Measurements from ENCODE around the gene HNRNPK. TPM values are rescaled to one million over a fixed set of nuclear protein-coding genes. Genes with fewer than 3 reads are reported as not detected.
A peak's percentile ranks its signal among the peaks of the same experiment; 100 is the strongest.

Gene HNRNPK
- total RNA-seq, 4 donors from 2014 or later, result 398 to 596 (median 550) TPM

- Histone ChIP-seq H3K27me3 (no peaks in the 10 kb centered on the region), H3K36me3 (peaks cover 0 to 6% (median 0%) of the 10 kb centered on the region in 4 donors), H3K4me3 (peak within 1 kb of the TSS; percentile 79 to 100 (median 85)), H3K9me3 (no peaks in the 10 kb centered on the region), H3K27ac (replicated peaks in 1 of 4) (peak within 1 kb of the TSS; percentile 97 to 100 (median 98)), H3K4me1 (peaks cover 3 to 17% (median 16%) of the 10 kb centered on the region in 4 donors)
- under 1% methylated on average over 35 of the region's 92 CpGs for WGBS
- peak; percentile 98 for DNase-seq (ENCODE audit: extremely low spot score)
- intact Hi-C loops (cut with DNase I), result loop anchor here (5.0 kb wide), 1 partner anchor 214 kb away; the partner anchor contains the start of gene UBQLN1
- peak; percentile 19 to 57 (median 53) for TF ChIP-seq CTCF (IDR thresholded peaks at IDR 0.05)
- peak; percentile 6 for TF ChIP-seq POLR2A (IDR thresholded peaks at IDR 0.05; ENCODE audit: low read depth)
- peak; percentile 87 to 91 for TF ChIP-seq POLR2AphosphoS5 (IDR thresholded peaks at IDR 0.05)
- no peak for TF ChIP-seq EP300 (IDR thresholded peaks at IDR 0.05)
These were observed 58.9 kb downstream of the HNRNPK start, which contains the start of gene KIF27 for GRCh38 chr9:83920927-83921707. Gene KIF27, minus strand, starts transcription at chr9:83921432. Its CDS starts 5,841 bp downstream, at chr9:83915591.

GRCh38 chr9:83920469-83920926 lies 59.5 kb downstream of the HNRNPK start:
- peaks cover 3 to 17% (median 16%) of the 10 kb centered on the region in 4 donors for H3K4me1 ChIP-seq
- H3K4me3 ChIP-seq, result peak overlapping the region; percentile 79 to 100 (median 85)
- TF ChIP-seq POLR2A (IDR thresholded peaks at IDR 0.05; ENCODE audit: low read depth) (no peak), EP300 (IDR thresholded peaks at IDR 0.05) (no peak), CTCF (IDR thresholded peaks at IDR 0.05) (peak in 2 of 3 experiments; percentile 20 to 35), POLR2AphosphoS5 (IDR thresholded peaks at IDR 0.05) (peak in 1 of 2 donors; percentile 32)
- no peaks in the 10 kb centered on the region for H3K27me3 ChIP-seq
- no peaks in the 10 kb centered on the region for H3K9me3 ChIP-seq
- peaks cover 0 to 6% (median 0%) of the 10 kb centered on the region in 4 donors for H3K36me3 ChIP-seq
- 3% methylated on average over 15 of the region's 16 CpGs for WGBS
- peak overlapping the region; percentile 97 to 100 (median 98) for H3K27ac ChIP-seq (replicated peaks in 1 of 4)
- intact Hi-C loops (cut with DNase I), result loop anchor here (5.0 kb wide), 1 partner anchor 213 kb away; the partner anchor contains the start of gene UBQLN1
- DNase-seq (ENCODE audit: extremely low spot score), result no peak

- TF ChIP-seq POLR2A (IDR thresholded peaks at IDR 0.05; ENCODE audit: low read depth) (no peak), CTCF (IDR thresholded peaks at IDR 0.05) (no peak), POLR2AphosphoS5 (IDR thresholded peaks at IDR 0.05) (no peak), EP300 (IDR thresholded peaks at IDR 0.05) (no peak)
- Histone ChIP-seq H3K36me3 (peaks cover 0 to 6% (median 0%) of the 10 kb centered on the region in 4 donors), H3K27ac (replicated peaks in 1 of 4) (no peak overlapping the region), H3K27me3 (no peaks in the 10 kb centered on the region), H3K9me3 (no peaks in the 10 kb centered on the region), H3K4me1 (peaks cover 3 to 17% (median 16%) of the 10 kb centered on the region in 4 donors), H3K4me3 (no peak overlapping the region)
- DNase-seq (ENCODE audit: extremely low spot score), result no peak
- intact Hi-C loops (cut with DNase I), result loop anchor here (5.0 to 10.0 kb wide), 2 partner anchors 104 to 297 kb away; partner anchors contain the start of genes GKAP1 and IDNK
- 87% methylated on average over 1 of the region's 1 CpG for WGBS
These were observed 60.9 kb downstream of the HNRNPK start for GRCh38 chr9:83919111-83919510.

Small RNAs within 50 kb of the gene (small RNA-seq; reads per million reads assigned to genes)
- gene RF00019, result 0 reads per million in 3 donors

Other genes starting within 250 kb of the HNRNPK start
- 10 to 100 TPM; 12.3 to 22.4 (median 13.4) TPM for gene GKAP1, start 162.4 kb downstream of the HNRNPK start, total RNA-seq
- gene KIF27, start 58.8 kb downstream of the HNRNPK start, total RNA-seq, result 1 to 10 TPM; 3.9 to 5.4 (median 4.5) TPM
- 10 to 100 TPM in 1 of 4 donors, 1 to 10 TPM in 3; 5.3 to 11.6 (median 6.2) TPM for gene RMI1, start 590 bp upstream of the HNRNPK start, total RNA-seq

Measured in esophagus muscularis mucosa (tissue), 4 donors.